ENCODE data around the gene PALLD. TPM values are rescaled to one million over a fixed set of nuclear protein-coding genes. Genes with fewer than 3 reads are reported as not detected.

Gene PALLD
- total RNA-seq, 1 experiment from 2014 or later = 9.0 TPM

DNA sequence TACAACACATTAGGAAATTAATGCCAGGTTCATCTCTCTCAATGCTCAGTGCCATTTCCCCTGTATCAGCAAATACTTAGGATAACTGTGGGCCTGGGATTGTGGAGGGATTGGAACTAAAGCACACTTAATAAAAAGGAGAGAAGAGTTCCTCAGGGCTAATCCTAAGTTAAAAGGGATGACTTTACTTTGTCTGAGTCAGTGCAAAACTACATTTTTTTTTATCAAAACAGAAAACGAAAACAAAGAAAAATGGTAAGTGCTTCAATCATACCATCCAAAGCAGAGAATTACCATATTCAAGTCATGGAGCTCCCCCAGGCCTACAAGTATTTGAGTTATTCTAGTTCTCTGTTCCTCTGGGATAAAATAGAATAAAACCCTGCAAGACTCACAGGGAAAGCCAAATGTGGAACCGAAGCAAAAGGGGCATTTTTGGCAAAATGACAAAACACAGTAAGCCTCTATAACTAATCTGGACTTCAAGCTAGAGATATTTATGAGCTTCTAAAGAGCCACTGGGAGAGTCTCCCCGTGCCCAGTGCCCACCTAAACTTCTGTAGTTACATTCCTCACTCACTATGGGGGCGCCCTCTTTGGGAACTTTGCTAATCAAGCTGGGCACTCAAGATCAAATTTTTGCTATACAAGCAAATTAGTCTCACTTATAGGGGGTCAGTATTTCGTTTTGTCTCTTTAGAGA is 53.4 kb downstream of the PALLD start:
- no peaks in the 10 kb centered on the region for H3K27me3 ChIP-seq (ENCODE audit: control insufficient read depth, insufficient read depth, low read length)
- DNase-seq = no peak

DNA sequence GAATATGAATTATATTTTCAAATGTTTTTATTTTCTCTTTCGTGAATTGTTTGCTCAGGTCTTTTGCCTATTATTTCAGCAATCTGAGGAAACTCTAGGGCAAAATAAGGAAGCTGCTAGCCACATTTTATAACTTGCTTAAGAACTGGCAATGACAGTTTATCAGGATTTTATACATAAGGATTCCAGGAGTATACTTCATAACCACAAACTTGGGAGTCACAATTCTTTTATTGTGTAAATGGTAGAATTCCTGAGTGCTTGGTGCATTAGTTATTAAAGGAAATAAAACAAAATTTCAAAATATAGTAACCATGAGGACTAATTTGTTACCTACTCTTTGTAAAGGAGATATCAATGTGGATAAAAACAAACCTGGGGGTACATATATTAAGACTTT is 54.4 kb downstream of the PALLD start:
- no peak for DNase-seq
- H3K27me3 ChIP-seq (ENCODE audit: control insufficient read depth, insufficient read depth, low read length) = no peaks in the 10 kb centered on the region
- H3K36me3 ChIP-seq (replicated peaks; ENCODE audit: control insufficient read depth, insufficient read depth, low read length) = no peaks in the 10 kb centered on the region
- H3K4me3 ChIP-seq (ENCODE audit: insufficient read depth, low read depth, low read length) = no peak overlapping the region

More for the DNA sequence above, 53.4 kb downstream of the PALLD start:
- Histone ChIP-seq H3K4me3 (ENCODE audit: insufficient read depth, low read depth, low read length) (no peak overlapping the region), H3K36me3 (replicated peaks; ENCODE audit: control insufficient read depth, insufficient read depth, low read length) (no peaks in the 10 kb centered on the region)

DNA sequence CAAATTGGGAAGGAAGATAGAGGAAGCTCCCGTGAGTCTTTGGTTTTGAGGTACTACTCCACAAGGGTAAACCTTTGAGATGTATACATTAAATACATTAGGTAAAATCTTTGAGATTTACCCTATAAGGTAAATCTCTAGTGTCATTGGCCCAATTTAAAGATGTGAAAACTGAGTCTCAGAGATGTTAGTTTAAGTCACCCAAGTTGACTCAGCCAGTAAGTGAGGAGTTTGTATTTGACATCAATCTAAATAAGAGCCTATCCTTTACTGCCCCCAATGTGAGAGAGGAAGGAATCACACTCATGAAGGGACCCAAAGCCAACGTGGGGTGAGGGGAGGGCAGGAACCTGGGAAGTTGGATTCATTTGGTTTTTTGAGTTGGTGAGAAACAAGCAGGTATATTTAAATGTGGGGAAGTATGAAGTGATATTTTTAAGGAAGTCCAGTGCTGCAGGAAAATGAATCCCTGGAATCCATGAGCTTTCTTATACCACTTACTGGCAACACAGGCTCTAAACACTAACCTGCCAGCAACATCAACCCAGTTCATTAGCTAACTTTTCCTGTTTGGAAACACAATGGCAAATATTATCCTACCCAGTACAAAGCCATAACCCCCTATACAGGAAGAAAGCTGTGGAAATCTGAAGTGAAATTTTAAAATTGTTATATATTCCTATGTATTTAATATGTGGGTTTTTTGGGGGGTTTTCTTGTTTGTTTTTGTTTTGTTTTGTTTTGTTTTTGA is 55.3 kb downstream of the PALLD start:
- H3K4me3 ChIP-seq (ENCODE audit: insufficient read depth, low read depth, low read length) = no peak overlapping the region
- no peaks in the 10 kb centered on the region for H3K27me3 ChIP-seq (ENCODE audit: control insufficient read depth, insufficient read depth, low read length)
- no peaks in the 10 kb centered on the region for H3K36me3 ChIP-seq (replicated peaks; ENCODE audit: control insufficient read depth, insufficient read depth, low read length)
- DNase-seq = peak; percentile 51

DNA sequence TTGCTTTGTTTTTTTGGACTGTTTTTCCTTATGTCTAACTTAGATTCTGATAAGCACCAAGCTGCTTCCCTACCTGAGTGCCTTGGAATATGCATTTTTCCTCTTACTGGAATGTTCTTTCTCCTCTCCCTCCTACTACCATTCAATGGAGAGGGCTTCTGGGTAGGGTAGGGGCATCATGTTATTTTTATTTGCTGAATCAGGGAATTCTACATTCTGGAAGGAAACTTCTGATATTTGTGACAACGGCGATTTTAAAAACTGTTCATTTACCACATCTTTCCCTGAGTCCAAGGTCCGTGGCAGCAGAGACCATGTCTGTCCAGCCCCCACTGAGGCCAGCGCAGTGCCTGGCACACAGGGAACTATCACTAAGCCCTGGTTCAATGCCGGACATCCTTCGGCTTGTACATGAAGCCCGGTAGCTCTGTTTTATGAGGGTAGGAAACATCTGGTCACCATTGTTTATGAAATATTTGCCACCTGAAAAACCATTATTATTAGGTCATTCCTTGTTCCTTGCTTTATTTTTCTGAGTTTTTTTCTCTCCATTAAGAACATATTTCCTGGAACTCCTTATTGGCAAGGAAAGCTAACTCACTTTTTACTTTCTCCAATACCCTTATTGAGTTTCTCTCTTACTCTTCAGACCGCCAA is 57.0 kb downstream of the PALLD start:
- DNase-seq = no peak
- H3K4me3 ChIP-seq (ENCODE audit: insufficient read depth, low read depth, low read length) = no peak overlapping the region
- H3K36me3 ChIP-seq (replicated peaks; ENCODE audit: control insufficient read depth, insufficient read depth, low read length) = no peaks in the 10 kb centered on the region
- H3K27me3 ChIP-seq (ENCODE audit: control insufficient read depth, insufficient read depth, low read length) = no peaks in the 10 kb centered on the region

DNA sequence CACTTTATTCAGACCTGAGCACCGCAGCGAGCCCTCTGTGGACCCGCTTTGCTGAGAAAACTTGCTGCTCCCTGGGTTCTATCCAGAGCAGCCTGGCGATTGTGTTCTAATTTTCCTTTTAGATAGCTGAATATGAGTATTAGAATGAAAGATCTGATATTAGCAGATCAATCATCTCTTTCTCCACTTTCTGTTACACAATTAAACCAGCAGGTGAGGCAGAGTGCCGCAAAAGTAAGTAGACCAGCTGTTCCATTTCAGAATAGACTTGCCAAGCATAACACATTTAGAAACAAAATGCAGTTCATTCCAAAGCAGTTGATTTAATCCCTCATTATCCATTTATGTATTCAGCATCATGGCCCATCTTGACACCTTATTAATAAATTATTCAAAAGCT is 58.6 kb downstream of the PALLD start:
- no peaks in the 10 kb centered on the region for H3K36me3 ChIP-seq (replicated peaks; ENCODE audit: control insufficient read depth, insufficient read depth, low read length)
- H3K27me3 ChIP-seq (ENCODE audit: control insufficient read depth, insufficient read depth, low read length) = no peaks in the 10 kb centered on the region
- H3K4me3 ChIP-seq (ENCODE audit: insufficient read depth, low read depth, low read length) = no peak overlapping the region
- DNase-seq = no peak

DNA sequence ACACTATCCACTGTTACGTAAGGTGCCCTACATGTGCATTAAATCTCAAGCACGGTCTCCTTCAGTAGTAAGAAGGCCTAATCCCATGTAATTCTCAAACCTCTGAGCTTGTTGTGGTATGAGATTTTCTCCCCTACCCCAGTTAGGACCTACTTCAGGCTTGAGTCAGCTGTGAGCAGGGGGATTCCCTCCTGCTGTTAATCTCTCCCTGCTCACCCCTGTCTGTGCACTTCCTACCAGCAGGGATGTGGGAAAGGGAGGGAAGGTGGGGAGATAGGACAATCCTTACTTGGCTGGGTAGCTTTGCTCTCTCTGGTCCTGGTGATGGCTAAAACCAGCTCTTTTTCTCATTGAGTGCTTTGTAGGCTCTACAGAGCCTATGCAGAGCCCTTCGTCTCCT is 60.8 kb downstream of the PALLD start:
- no peak for DNase-seq
- no peaks in the 10 kb centered on the region for H3K36me3 ChIP-seq (replicated peaks; ENCODE audit: control insufficient read depth, insufficient read depth, low read length)
- H3K4me3 ChIP-seq (ENCODE audit: insufficient read depth, low read depth, low read length) = no peak overlapping the region
- no peaks in the 10 kb centered on the region for H3K27me3 ChIP-seq (ENCODE audit: control insufficient read depth, insufficient read depth, low read length)

DNA sequence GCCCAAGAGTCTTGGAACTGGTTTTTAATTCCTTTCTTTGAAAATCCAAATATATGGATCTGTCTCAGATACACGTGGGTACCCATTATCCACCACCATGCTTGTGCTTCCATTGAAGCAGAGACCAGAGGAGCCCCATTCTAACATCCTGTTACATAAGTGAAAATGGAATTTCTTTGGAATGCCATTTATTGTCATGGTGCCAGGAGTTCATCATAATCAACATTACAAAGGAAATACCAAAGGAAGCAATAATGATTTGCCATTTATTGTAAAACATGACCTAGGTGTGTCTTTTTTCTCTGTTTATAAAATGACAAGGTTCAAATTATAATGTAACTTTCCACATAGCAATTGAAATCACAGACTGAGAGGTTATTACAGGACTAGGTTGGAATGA is 61.7 kb downstream of the PALLD start:
- no peak overlapping the region for H3K4me3 ChIP-seq (ENCODE audit: insufficient read depth, low read depth, low read length)
- no peak for DNase-seq
- H3K36me3 ChIP-seq (replicated peaks; ENCODE audit: control insufficient read depth, insufficient read depth, low read length) = no peaks in the 10 kb centered on the region
- no peaks in the 10 kb centered on the region for H3K27me3 ChIP-seq (ENCODE audit: control insufficient read depth, insufficient read depth, low read length)

DNA sequence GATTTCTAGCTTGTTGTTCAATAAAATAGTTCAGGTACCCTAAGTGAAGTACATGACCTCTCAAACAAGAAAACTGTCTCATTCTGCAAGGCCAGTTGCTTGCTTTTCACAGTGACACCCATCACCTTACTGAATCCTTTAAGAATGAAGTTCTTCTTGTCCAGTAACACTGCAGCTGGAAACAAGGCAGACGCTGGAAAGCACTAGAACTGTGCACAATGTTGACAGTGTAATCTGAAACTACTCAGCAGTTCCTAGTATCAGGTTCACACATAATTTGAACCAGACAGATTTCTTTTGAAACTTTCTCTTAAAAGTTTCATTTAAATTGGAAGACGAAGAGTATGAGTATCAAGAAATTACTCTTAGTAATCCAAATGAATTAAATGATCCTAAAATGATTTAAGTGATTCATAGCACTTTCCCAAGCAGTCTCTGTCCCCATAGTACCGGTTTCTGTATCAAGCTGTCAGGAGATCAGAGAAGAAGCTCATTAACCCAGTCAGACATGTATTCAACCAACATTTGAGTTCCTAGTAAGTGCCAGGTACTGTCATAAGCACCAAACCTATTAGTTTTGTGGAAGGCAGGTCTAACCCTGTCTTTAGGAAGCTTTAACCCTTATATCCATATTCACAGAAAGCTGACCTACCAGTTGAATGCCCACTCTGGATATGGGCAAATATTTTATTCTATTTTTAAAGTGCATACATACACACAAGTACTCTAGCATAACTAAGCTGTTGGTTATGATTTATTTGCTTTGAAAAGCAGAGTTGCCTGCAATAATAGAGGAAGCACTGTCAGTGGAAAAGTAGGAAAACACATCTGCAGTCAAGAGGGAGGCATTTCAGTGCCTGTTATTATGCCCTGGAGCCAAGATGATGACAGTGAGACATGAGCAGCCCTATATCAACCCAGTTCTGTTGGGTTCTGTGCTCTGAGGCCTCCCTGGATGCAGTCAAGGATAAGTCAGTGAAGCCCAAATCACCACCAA is 63.6 kb downstream of the PALLD start:
- Histone ChIP-seq H3K4me3 (ENCODE audit: insufficient read depth, low read depth, low read length) (no peak overlapping the region), H3K27me3 (ENCODE audit: control insufficient read depth, insufficient read depth, low read length) (no peaks in the 10 kb centered on the region), H3K36me3 (replicated peaks; ENCODE audit: control insufficient read depth, insufficient read depth, low read length) (no peaks in the 10 kb centered on the region)
- DNase-seq = no peak

DNA sequence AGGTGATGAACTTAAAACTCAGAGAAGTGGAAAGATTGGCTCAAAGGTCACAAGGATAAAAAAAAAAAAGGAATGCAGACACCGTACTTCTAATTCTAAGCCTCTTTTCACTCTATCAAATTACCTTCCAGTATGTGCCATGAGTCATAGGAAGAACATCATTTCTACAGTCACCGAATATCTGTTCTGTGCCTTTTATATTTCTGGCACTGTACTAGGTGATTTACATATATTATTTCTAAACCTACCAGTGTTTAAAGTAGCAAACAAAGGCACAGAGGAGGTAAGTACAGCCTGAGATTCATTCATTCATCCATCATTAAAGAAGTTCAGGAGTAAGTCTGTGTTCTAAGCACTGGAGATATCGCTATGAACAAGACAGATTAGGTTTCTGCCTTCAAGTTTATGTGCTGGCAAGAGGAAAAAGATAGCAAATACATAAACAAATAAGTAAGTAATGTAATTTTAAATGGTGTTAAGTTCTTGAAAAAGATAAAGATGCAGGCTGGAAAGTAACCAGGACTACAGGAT is 65.3 kb downstream of the PALLD start:
- H3K27me3 ChIP-seq (ENCODE audit: control insufficient read depth, insufficient read depth, low read length) = no peaks in the 10 kb centered on the region
- no peaks in the 10 kb centered on the region for H3K36me3 ChIP-seq (replicated peaks; ENCODE audit: control insufficient read depth, insufficient read depth, low read length)
- no peak overlapping the region for H3K4me3 ChIP-seq (ENCODE audit: insufficient read depth, low read depth, low read length)
- DNase-seq = no peak

DNA sequence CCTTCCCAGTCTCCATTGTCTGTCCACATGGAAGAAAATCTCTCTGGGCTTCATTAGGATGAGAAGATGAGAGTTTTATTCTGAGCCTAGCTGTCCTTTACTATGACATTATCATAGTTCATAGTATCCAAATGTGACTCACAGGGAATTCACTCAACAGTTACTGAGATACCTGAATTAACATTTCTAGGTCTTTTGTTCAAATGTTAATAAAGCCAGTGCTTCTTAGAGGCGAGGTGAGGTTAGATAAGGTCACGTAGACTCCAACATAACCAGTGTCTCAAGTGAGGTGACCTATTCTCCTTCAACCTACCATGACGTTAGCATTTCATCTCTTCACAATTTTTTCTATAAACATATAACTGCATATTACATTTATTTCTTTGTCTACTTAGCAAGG is 67.2 kb downstream of the PALLD start:
- Histone ChIP-seq H3K4me3 (ENCODE audit: insufficient read depth, low read depth, low read length) (no peak overlapping the region), H3K36me3 (replicated peaks; ENCODE audit: control insufficient read depth, insufficient read depth, low read length) (no peaks in the 10 kb centered on the region), H3K27me3 (ENCODE audit: control insufficient read depth, insufficient read depth, low read length) (no peaks in the 10 kb centered on the region)
- DNase-seq = no peak

DNA sequence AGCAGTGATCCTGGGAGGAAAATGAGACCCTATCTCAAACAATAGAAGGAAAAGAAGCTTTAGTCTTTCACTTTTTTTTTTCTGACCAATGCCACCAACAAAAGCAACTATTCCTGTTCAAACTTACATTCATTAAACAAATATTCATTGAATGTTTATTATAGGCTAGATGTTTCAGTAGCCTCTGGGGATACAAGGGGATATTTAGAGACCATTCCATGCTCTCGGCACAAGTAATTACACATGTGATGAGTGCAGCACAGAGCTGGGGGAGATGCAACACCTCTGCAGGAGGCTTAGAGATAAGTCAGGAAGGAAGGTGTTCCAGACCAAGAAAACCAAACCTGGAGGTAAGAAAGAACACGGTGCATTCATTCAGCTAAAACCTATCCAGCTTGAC is 68.3 kb downstream of the PALLD start:
- Histone ChIP-seq H3K36me3 (replicated peaks; ENCODE audit: control insufficient read depth, insufficient read depth, low read length) (no peaks in the 10 kb centered on the region), H3K4me3 (ENCODE audit: insufficient read depth, low read depth, low read length) (no peak overlapping the region), H3K27me3 (ENCODE audit: control insufficient read depth, insufficient read depth, low read length) (no peaks in the 10 kb centered on the region)
- DNase-seq = no peak

DNA sequence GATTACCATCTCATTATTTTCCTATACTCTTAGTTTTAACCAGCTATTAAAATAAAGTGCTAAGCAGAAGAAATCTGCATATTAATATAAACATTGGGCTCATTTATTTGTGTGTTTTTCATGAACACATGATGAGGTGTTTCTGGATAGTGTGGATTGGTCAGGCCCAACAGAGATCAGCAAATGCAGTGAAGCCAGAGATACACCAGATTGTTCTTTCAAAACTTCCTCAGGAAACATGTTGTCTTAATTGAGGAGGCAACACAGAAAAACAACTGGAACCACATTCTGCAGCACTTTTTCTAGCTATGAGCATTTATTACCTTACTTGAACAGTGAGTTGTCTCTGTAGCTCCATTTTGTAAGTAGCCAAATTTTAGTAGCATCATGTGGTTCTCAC is 69.9 kb downstream of the PALLD start:
- no peak for DNase-seq
- H3K27me3 ChIP-seq (ENCODE audit: control insufficient read depth, insufficient read depth, low read length) = no peaks in the 10 kb centered on the region

DNA sequence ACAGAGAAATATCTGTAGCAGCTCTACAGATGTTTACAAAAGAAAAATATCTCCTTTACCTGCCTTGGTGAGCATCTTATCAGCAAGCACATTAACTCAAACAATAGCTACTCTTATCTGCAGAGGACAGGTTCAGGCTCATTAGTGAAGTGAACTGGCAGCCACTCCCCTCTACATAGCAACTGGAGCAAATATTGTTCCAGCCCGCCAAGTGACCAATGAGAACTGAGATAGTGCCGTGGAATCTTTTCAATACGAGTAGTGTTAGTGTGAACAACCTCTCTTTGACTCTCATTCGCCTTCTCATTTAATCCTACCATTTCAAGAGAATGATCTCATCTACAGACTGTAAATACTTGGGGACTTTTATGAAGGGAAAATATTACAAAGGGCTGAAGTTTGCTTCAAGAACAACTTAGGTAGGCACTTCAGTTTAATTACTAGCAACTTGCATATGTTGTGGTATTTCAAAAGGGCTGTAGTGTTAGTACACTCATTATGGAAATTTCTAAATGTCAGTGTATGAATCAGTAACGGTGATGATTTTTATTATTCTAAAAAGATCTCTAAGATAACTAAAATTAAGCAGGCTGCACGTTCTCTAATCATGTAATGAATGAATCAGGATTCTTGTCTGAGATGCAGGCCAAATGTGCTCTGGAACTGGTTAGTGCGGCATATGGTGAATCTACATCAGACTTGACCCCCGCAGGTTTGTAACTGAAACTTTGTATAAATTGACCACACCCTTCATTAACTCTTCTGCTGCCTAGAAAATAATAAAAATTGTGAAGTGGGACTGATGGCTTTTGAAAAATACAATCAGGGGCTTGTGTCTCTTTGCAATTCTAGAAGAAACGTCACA is 72.4 kb downstream of the PALLD start:
- DNase-seq = no peak
- H3K27me3 ChIP-seq (ENCODE audit: control insufficient read depth, insufficient read depth, low read length) = no peaks in the 10 kb centered on the region
- no peak overlapping the region for H3K4me3 ChIP-seq (ENCODE audit: insufficient read depth, low read depth, low read length)
- H3K36me3 ChIP-seq (replicated peaks; ENCODE audit: control insufficient read depth, insufficient read depth, low read length) = no peaks in the 10 kb centered on the region

More for the DNA sequence above, 69.9 kb downstream of the PALLD start:
- Histone ChIP-seq H3K4me3 (ENCODE audit: insufficient read depth, low read depth, low read length) (no peak overlapping the region), H3K36me3 (replicated peaks; ENCODE audit: control insufficient read depth, insufficient read depth, low read length) (no peaks in the 10 kb centered on the region)

Measured in H7 (cell line).